SU-DHL-6 (cell line): ENCODE results near the gene HSD17B2.

Experiments
- H2AFZ ChIP-seq: fragments of 200-600 bp; sonication (generic); 2 replicates; pipeline ENCODE4 v1.6.1; 2014; ENCODE audit warnings: low read depth, mild to moderate bottlenecking, moderate library complexity, mixed read lengths, antibody characterized with exemption, low read length; ENCODE audit not compliant: severe bottlenecking
- H3F3A ChIP-seq: fragments of 200-600 bp; shearing (Covaris generic); 2 replicates; pipeline ENCODE4 v1.6.0; 2016; ENCODE audit warnings: antibody characterized with exemption, mild to moderate bottlenecking; ENCODE audit not compliant: insufficient read depth
- H3K27ac ChIP-seq: fragments of 200-600 bp; sonication (generic); 2 replicates; pipeline ENCODE4 v1.5.1; 2016; ENCODE audit warnings: low read depth, mild to moderate bottlenecking, low read length, moderate library complexity, mixed read lengths
- H3K27me3 ChIP-seq: fragments of 200-600 bp; sonication (generic), shearing (Covaris generic); 2 replicates; pipeline ENCODE4 v1.6.0; 2014; ENCODE audit warnings: mild to moderate bottlenecking, low read length
- H3K36me3 ChIP-seq: fragments of 200-600 bp; sonication (generic); 2 replicates; pipeline ENCODE4 v1.6.1; 2014; ENCODE audit warnings: mild to moderate bottlenecking, low read length, mixed read lengths
- H3K4me2 ChIP-seq: fragments of 300-600, 200-600 bp; shearing (Covaris generic), sonication (generic); 2 replicates; pipeline ENCODE4 v1.6.0; 2014; ENCODE audit warnings: low read length, low read depth, mild to moderate bottlenecking; ENCODE audit not compliant: poor library complexity, severe bottlenecking
- H3K4me3 ChIP-seq: fragments of 200-600 bp; sonication (generic); 2 replicates; pipeline ENCODE4 v1.5.1; 2014; ENCODE audit warnings: antibody characterized with exemption, low read length, mild to moderate bottlenecking, mixed read lengths; ENCODE audit not compliant: insufficient read depth, poor library complexity, severe bottlenecking
- H3K79me2 ChIP-seq: fragments of 200-600 bp; sonication (generic); 2 replicates; pipeline ENCODE4 v1.6.1; 2014; ENCODE audit warnings: mild to moderate bottlenecking, low read length, moderate library complexity; ENCODE audit not compliant: insufficient read depth
- H3K9ac ChIP-seq: fragments of 200-600 bp; sonication (generic); 2 replicates; pipeline ENCODE4 v1.7.0; 2014; ENCODE audit warnings: mild to moderate bottlenecking, low read length
- H3K9me2 ChIP-seq: fragments of 200-600 bp; sonication (generic); replicated peaks from 2 replicates; pipeline ENCODE4 v1.6.1; 2014; ENCODE audit warnings: low read length; ENCODE audit not compliant: insufficient read depth
- H3K9me3 ChIP-seq: fragments of 200-600 bp; sonication (generic); 2 replicates; pipeline ENCODE4 v1.6.1; 2014; ENCODE audit warnings: low read length, mixed read lengths; ENCODE audit not compliant: insufficient read depth
- H4K20me1 ChIP-seq: fragments of 200-600 bp; sonication (generic); 2 replicates; pipeline ENCODE4 v1.6.1; 2014; ENCODE audit warnings: low read depth, mild to moderate bottlenecking, antibody characterized with exemption, low read length, moderate library complexity, mixed read lengths
- CTCF ChIP-seq: fragments of 200-600 bp; sonication (generic); IDR thresholded peaks from one replicate; pipeline ENCODE4 v1.5.1; 2017; ENCODE audit warnings: antibody characterized with exemption, mild to moderate bottlenecking, low read length, moderate library complexity; ENCODE audit not compliant: insufficient read depth, poor library complexity, severe bottlenecking
- EZH2phosphoT487 ChIP-seq: fragments of 200-600 bp; sonication (generic), shearing (Covaris generic); conservative IDR thresholded peaks from 2 replicates; pipeline ENCODE4 v1.6.1; 2018; ENCODE audit warnings: mild to moderate bottlenecking, antibody characterized with exemption, low read length, moderate library complexity, mixed read lengths

Gene HSD17B2

GRCh38 chr16:81996664-81997509 lies 38.2 kb upstream of the HSD17B2 start:
- Histone ChIP-seq H3F3A (no peaks in the 10 kb centered on the region), H3K27me3 (no peaks in the 10 kb centered on the region), H3K4me2 (no peak overlapping the region), H3K9me3 (no peaks in the 10 kb centered on the region), H3K27ac (no peak overlapping the region), H3K4me3 (no peak overlapping the region), H2AFZ (no peak overlapping the region), H3K9ac (no peak overlapping the region), H3K36me3 (no peaks in the 10 kb centered on the region), H4K20me1 (no peaks in the 10 kb centered on the region), H3K9me2 (no peaks in the 10 kb centered on the region), H3K79me2 (no peaks in the 10 kb centered on the region)
- TF ChIP-seq EZH2phosphoT487 (no peak), CTCF (no peak)

- no peaks in the 10 kb centered on the region for H3K79me2 ChIP-seq
- no peak overlapping the region for H3K4me2 ChIP-seq
- no peak overlapping the region for H3K27ac ChIP-seq
- H3K9ac ChIP-seq: no peak overlapping the region
- no peak overlapping the region for H3K4me3 ChIP-seq
- TF ChIP-seq EZH2phosphoT487: no peak
- no peak for TF ChIP-seq CTCF
- no peaks in the 10 kb centered on the region for H4K20me1 ChIP-seq
- no peaks in the 10 kb centered on the region for H3K27me3 ChIP-seq
- H2AFZ ChIP-seq: no peak overlapping the region
- H3K36me3 ChIP-seq: no peaks in the 10 kb centered on the region
- no peaks in the 10 kb centered on the region for H3K9me2 ChIP-seq
- no peaks in the 10 kb centered on the region for H3F3A ChIP-seq
- H3K9me3 ChIP-seq: no peaks in the 10 kb centered on the region
Measured at GRCh38 chr16:81997738-81998137, 37.3 kb upstream of the HSD17B2 start.

GRCh38 chr16:82002831-82003230 lies 32.2 kb upstream of the HSD17B2 start:
- TF ChIP-seq CTCF: no peak
- no peak for TF ChIP-seq EZH2phosphoT487
- Histone ChIP-seq H3K4me3 (no peak overlapping the region), H2AFZ (no peak overlapping the region), H3K9ac (no peak overlapping the region), H3K9me3 (peaks cover 5% of the 10 kb centered on the region; the same call in 1 of the 2 replicates), H3K36me3 (no peaks in the 10 kb centered on the region), H3K4me2 (no peak overlapping the region), H3K27me3 (no peaks in the 10 kb centered on the region), H3K27ac (no peak overlapping the region), H3F3A (no peaks in the 10 kb centered on the region), H3K9me2 (no peaks in the 10 kb centered on the region), H4K20me1 (no peaks in the 10 kb centered on the region), H3K79me2 (no peaks in the 10 kb centered on the region)
